ENCODE measurements around the gene SLC12A7. TPM values are rescaled to one million over a fixed set of nuclear protein-coding genes. Genes with fewer than 3 reads are reported as not detected.

SLC12A7 gene
- total and polyA plus RNA-seq, 2 of the 13 experiments (the other 11 are each of a cell fraction or from before 2014, with no cell fraction given) = 14.0 to 18.5 TPM

- no peak for TF ChIP-seq BCL3 (CRISPR knock-in tag; IDR thresholded peaks at IDR 0.05)
- TF ChIP-seq HOXA9 (CRISPR knock-in tag; IDR thresholded peaks at IDR 0.05; ENCODE audit: borderline replicate concordance) = no peak
- TF ChIP-seq ZBTB20 (CRISPR knock-in tag; IDR thresholded peaks at IDR 0.05; ENCODE audit: borderline replicate concordance, low read depth) = no peak
- TF ChIP-seq ARHGAP35 (CRISPR knock-in tag; IDR thresholded peaks at IDR 0.05; ENCODE audit: borderline replicate concordance) = no peak
- TF ChIP-seq HNF1A (IDR thresholded peaks at IDR 0.05; ENCODE audit: low read depth) = no peak
- TF ChIP-seq HNF1A (CRISPR knock-in tag; IDR thresholded peaks at IDR 0.05; ENCODE audit: borderline replicate concordance) = no peak
- TF ChIP-seq EP300 (IDR thresholded peaks at IDR 0.05; ENCODE audit: low read depth in 2 of 2, low read length in 2 of 2) = no peak
- no peak for TF ChIP-seq EP300 (CRISPR knock-in tag; IDR thresholded peaks at IDR 0.05; ENCODE audit: borderline replicate concordance)
- TF ChIP-seq ZNF101 (CRISPR knock-in tag; IDR thresholded peaks at IDR 0.05; ENCODE audit: borderline replicate concordance, low read depth) = no peak
- no peak for TF ChIP-seq TRIM24 (CRISPR knock-in tag; IDR thresholded peaks at IDR 0.05)
- no peak for TF ChIP-seq PAXIP1 (CRISPR knock-in tag; conservative IDR thresholded peaks at IDR 0.05)
- no peak for TF ChIP-seq ZNF350 (CRISPR knock-in tag; IDR thresholded peaks at IDR 0.05; ENCODE audit: borderline replicate concordance, low read depth)
- no peak for TF ChIP-seq SKIL (CRISPR knock-in tag; IDR thresholded peaks at IDR 0.05; ENCODE audit: borderline replicate concordance)
- TF ChIP-seq MATR3 (CRISPR knock-in tag; IDR thresholded peaks at IDR 0.05) = no peak
- TF ChIP-seq ZNF354B (CRISPR knock-in tag; IDR thresholded peaks at IDR 0.05) = no peak
- no peak for TF ChIP-seq ZFP82 (CRISPR knock-in tag; IDR thresholded peaks at IDR 0.05; ENCODE audit: borderline replicate concordance)
- peak; percentile 43; the same call in 1 of the 2 replicates for TF ChIP-seq POLR2AphosphoS5 (IDR thresholded peaks at IDR 0.05; ENCODE audit: low read depth, low read length)
- TF ChIP-seq ZMAT3 (CRISPR knock-in tag; conservative IDR thresholded peaks at IDR 0.05) = no peak
Observed at GRCh38 chr5:1111727-1112289, at the start of gene SLC12A7 (continued).
